Right atrium auricular region (tissue), 2 donors: ENCODE measurements around the gene FBXO44. TPM values are rescaled to one million over a fixed set of nuclear protein-coding genes. Genes with fewer than 3 reads are reported as not detected.

Experiments used
- DNase-seq: peaks from one replicate; pipeline ENCODE4 v3.0.0-alpha.2; 2019; ENCODE audit warnings: low spot score
- H3K27ac ChIP-seq, 2 donors: fragments of 200-600 bp; sonication (generic); 1 replicate in 1 of 2; 2 replicates in 1 of 2; pipeline ENCODE4 v1.5.1; 2016 to 2019
- H3K27me3 ChIP-seq, 2 donors: fragments of 200-600 bp; sonication (generic); one replicate each; pipeline versions ENCODE4 v1.5.1 to v1.6.0; 2017 to 2019
- H3K36me3 ChIP-seq: fragments of 200-600 bp; sonication (generic); one replicate; pipeline ENCODE4 v1.5.1; 2016
- H3K4me1 ChIP-seq, 2 donors: fragments of 200-600 bp; sonication (generic); one replicate each; pipeline versions ENCODE4 v1.5.1 to v1.6.0; 2017 to 2019
- H3K4me3 ChIP-seq, 2 donors: fragments of 200-600 bp; sonication (generic); 1 replicate in 1 of 2; 2 replicates in 1 of 2; pipeline ENCODE4 v1.5.1; 2017 to 2019; ENCODE audit warnings: mild to moderate bottlenecking in 1 of 2, moderate library complexity in 1 of 2
- H3K9me3 ChIP-seq, 2 donors: fragments of 200-600 bp; sonication (generic); one replicate each; pipeline ENCODE4 v1.5.1; 2019
- CTCF ChIP-seq, 2 donors: fragments of 200-600 bp; sonication (generic); IDR thresholded peaks; one replicate each; pipeline ENCODE4 v1.5.1; 2019; ENCODE audit warnings: antibody characterized with exemption in 2 of 2
- total RNA-seq, 2 donors: library from RNA; depleted of rRNA; stranded (reverse); fragments of >200 nt; gene quantifications; one replicate each; pipeline ENCODE4 v1.1.0, GENCODE V29; 2016

The FBXO44 gene
- total RNA-seq, 2 donors from 2014 or later, result 15.5 to 20.5 TPM

- peaks cover 0 to 14% of the 10 kb centered on the region in 2 donors for H3K4me1 ChIP-seq
- TF ChIP-seq CTCF (IDR thresholded peaks at IDR 0.05), result no peak
- no peaks in the 10 kb centered on the region for H3K36me3 ChIP-seq
- no peak overlapping the region for H3K27ac ChIP-seq
- no peaks in the 10 kb centered on the region for H3K9me3 ChIP-seq
- no peaks in the 10 kb centered on the region for H3K27me3 ChIP-seq
- no peak overlapping the region for H3K4me3 ChIP-seq
- DNase-seq, result no peak
Observed at GRCh38 chr1:11711490-11711889, 56.8 kb downstream of the FBXO44 start.

- no peaks in the 10 kb centered on the region for H3K36me3 ChIP-seq
- no peak overlapping the region for H3K4me3 ChIP-seq
- no peaks in the 10 kb centered on the region for H3K27me3 ChIP-seq
- no peaks in the 10 kb centered on the region for H3K9me3 ChIP-seq
- H3K27ac ChIP-seq, result no peak overlapping the region
- TF ChIP-seq CTCF (IDR thresholded peaks at IDR 0.05), result no peak
- DNase-seq, result no peak
- H3K4me1 ChIP-seq, result peaks cover 0 to 13% of the 10 kb centered on the region in 2 donors
Observed at GRCh38 chr1:11712285-11712684, 57.6 kb downstream of the FBXO44 start.

Other genes starting within 250 kb of the FBXO44 start
- gene DISP3, start 175.7 kb upstream of the FBXO44 start, total RNA-seq, result under 1 TPM in 1 of 2 donors, not detected in 1; 0.16 TPM
- 10 to 100 TPM in 1 of 2 donors, 1 to 10 TPM in 1; 2.5 to 16.7 TPM for gene FBXO2, start 448 bp upstream of the FBXO44 start, total RNA-seq
- 10 to 100 TPM in 1 of 2 donors, 1 to 10 TPM in 1; 8.0 to 10.8 TPM for gene FBXO6, start 9.3 kb downstream of the FBXO44 start, total RNA-seq
- gene MAD2L2, start 26.3 kb downstream of the FBXO44 start, total RNA-seq, result 10 to 100 TPM; 18.7 to 31.1 TPM
- not detected for gene DRAXIN, start 36.8 kb downstream of the FBXO44 start, total RNA-seq
- gene AGTRAP, start 81.3 kb downstream of the FBXO44 start, total RNA-seq, result 10 to 100 TPM; 20.8 to 47.2 TPM
- gene C1orf167, start 107.3 kb downstream of the FBXO44 start, total RNA-seq, result 1 to 10 TPM in 1 of 2 donors, under 1 TPM in 1; 0.85 to 1.7 TPM
- gene MTHFR, start 151.1 kb downstream of the FBXO44 start, total RNA-seq, result 10 to 100 TPM; 38.5 to 53.9 TPM
- gene CLCN6, start 151.3 kb downstream of the FBXO44 start, total RNA-seq, result 10 to 100 TPM; 14.8 to 15.2 TPM
- gene NPPA, start 192.9 kb downstream of the FBXO44 start, total RNA-seq, result over 10,000 TPM; 98,870 to 132,613 TPM
- over 10,000 TPM in 1 of 2 donors, 1,000 to 10,000 TPM in 1; 1,081 to 10,488 TPM for gene NPPB, start 204.1 kb downstream of the FBXO44 start, total RNA-seq